Measurements from ENCODE around the gene IRF6. TPM values are rescaled to one million over a fixed set of nuclear protein-coding genes. Genes with fewer than 3 reads are reported as not detected.

The IRF6 gene
- total RNA-seq, 1 experiment from 2014 or later, result 35.2 TPM

GRCh38 chr1:209737118-209737505 lies 68.8 kb downstream of the IRF6 start:
- TF ChIP-seq SRF (IDR thresholded peaks at IDR 0.05; ENCODE audit: low read depth) (no peak), ELF1 (IDR thresholded peaks at IDR 0.05; ENCODE audit: borderline replicate concordance, low read depth) (no peak), POLR2A (IDR thresholded peaks at IDR 0.05; ENCODE audit: borderline replicate concordance, extremely low read depth, insufficient read depth, insufficient read length) (no peak)
- Histone ChIP-seq H3K27ac (ENCODE audit: low read depth, low read length) (no peak overlapping the region), H3K4me2 (ENCODE audit: low read length) (no peak overlapping the region), H3K27me3 (ENCODE audit: insufficient read depth, low read length) (no peaks in the 10 kb centered on the region), H3K9ac (ENCODE audit: low read length) (no peak overlapping the region), H3K4me3 (replicated peaks in 1 of 2; ENCODE audit: low read depth in 1 of 2, low read length in 2 of 2) (no peak overlapping the region), H3K4me1 (ENCODE audit: control insufficient read depth in 1 of 2, insufficient read depth in 2 of 2, low read length in 2 of 2) (no peaks in the 10 kb centered on the region), H3K79me2 (ENCODE audit: insufficient read depth, low read length) (no peaks in the 10 kb centered on the region), H2AFZ (ENCODE audit: low read depth, low read length, poor library complexity, severe bottlenecking) (no peak overlapping the region), H4K20me1 (ENCODE audit: insufficient read depth) (no peaks in the 10 kb centered on the region), H3K9me2 (ENCODE audit: insufficient read depth) (no peaks in the 10 kb centered on the region), H3K36me3 (ENCODE audit: control insufficient read depth in 1 of 2, insufficient read depth in 2 of 2, low read length in 2 of 2) (no peaks in the 10 kb centered on the region), H3K9me3 (ENCODE audit: control insufficient read depth in 1 of 2, insufficient read depth in 1 of 2, low read depth in 1 of 2, low read length in 2 of 2) (no peaks in the 10 kb centered on the region)
- ChIA-PET POLR2A (no interaction called here), RAD21 (ENCODE audit: low non-redundant PET in 1 of 2, low total read pairs in 2 of 2, uncharacterized antibody in 2 of 2, unreplicated experiment in 2 of 2) (no interaction called here), CTCF (interaction anchor here (1.6 to 2.0 kb wide), 2 partner anchors 8 to 11 kb away, joined by 5 to 7 read pairs; no protein-coding TSS in a partner anchor)
- DNase-seq (ENCODE audit: low read depth, low spot score) (no peak), ATAC-seq (no peak)
- intact Hi-C loops (cut with micrococcal nuclease), result no loop called here
- no TSS peak for BruUV-seq (replicated peaks)

- no peak overlapping the region for H3K4me3 ChIP-seq (replicated peaks in 1 of 2; ENCODE audit: low read depth in 1 of 2, low read length in 2 of 2)
- H3K9me3 ChIP-seq (ENCODE audit: control insufficient read depth in 1 of 2, insufficient read depth in 1 of 2, low read depth in 1 of 2, low read length in 2 of 2), result no peaks in the 10 kb centered on the region
- no peak overlapping the region for H3K9ac ChIP-seq (ENCODE audit: low read length)
- ChIA-PET POLR2A (no interaction called here), RAD21 (ENCODE audit: low non-redundant PET in 1 of 2, low total read pairs in 2 of 2, uncharacterized antibody in 2 of 2, unreplicated experiment in 2 of 2) (no interaction called here), CTCF (interaction anchor here (1.6 to 2.0 kb wide), 2 partner anchors 9 to 12 kb away, joined by 5 to 7 read pairs; no protein-coding TSS in a partner anchor)
- H4K20me1 ChIP-seq (ENCODE audit: insufficient read depth), result no peaks in the 10 kb centered on the region
- no TSS peak for BruUV-seq (replicated peaks)
- H3K27ac ChIP-seq (ENCODE audit: low read depth, low read length), result no peak overlapping the region
- H3K36me3 ChIP-seq (ENCODE audit: control insufficient read depth in 1 of 2, insufficient read depth in 2 of 2, low read length in 2 of 2), result no peaks in the 10 kb centered on the region
- no peaks in the 10 kb centered on the region for H3K9me2 ChIP-seq (ENCODE audit: insufficient read depth)
- no peaks in the 10 kb centered on the region for H3K27me3 ChIP-seq (ENCODE audit: insufficient read depth, low read length)
- intact Hi-C loops (cut with micrococcal nuclease), result no loop called here
- no peaks in the 10 kb centered on the region for H3K79me2 ChIP-seq (ENCODE audit: insufficient read depth, low read length)
- no peak for DNase-seq (ENCODE audit: low read depth, low spot score)
- TF ChIP-seq RAD21 (IDR thresholded peaks at IDR 0.05; ENCODE audit: low read depth) (no peak), MAX (IDR thresholded peaks at IDR 0.05) (no peak), ZFX (IDR thresholded peaks at IDR 0.05) (no peak), SRF (IDR thresholded peaks at IDR 0.05; ENCODE audit: low read depth) (no peak), TCF7L2 (IDR thresholded peaks at IDR 0.05; ENCODE audit: borderline replicate concordance, extremely low read depth, insufficient read depth, insufficient read length) (no peak), CBX3 (IDR thresholded peaks at IDR 0.05; ENCODE audit: low read depth) (no peak), POLR2AphosphoS5 (IDR thresholded peaks at IDR 0.05; ENCODE audit: low read depth, low read length) (no peak), SIN3A (IDR thresholded peaks at IDR 0.05; ENCODE audit: low read depth) (no peak)
- no peak overlapping the region for H2AFZ ChIP-seq (ENCODE audit: low read depth, low read length, poor library complexity, severe bottlenecking)
- no peak overlapping the region for H3K4me2 ChIP-seq (ENCODE audit: low read length)
- ATAC-seq, result no peak
- no peaks in the 10 kb centered on the region for H3K4me1 ChIP-seq (ENCODE audit: control insufficient read depth in 1 of 2, insufficient read depth in 2 of 2, low read length in 2 of 2)
These were observed 69.3 kb downstream of the IRF6 start for GRCh38 chr1:209736490-209737117.

Other genes with a start within 250 kb of the IRF6 start
- not detected for gene CAMK1G, start 222.4 kb downstream of the IRF6 start, total RNA-seq (2021; ENCODE audit: unreplicated experiment)
- 70.2 TPM for gene LAMB3, start 153.7 kb downstream of the IRF6 start, total RNA-seq (2021; ENCODE audit: unreplicated experiment)
- gene G0S2, start 130.7 kb downstream of the IRF6 start, total RNA-seq (2021; ENCODE audit: unreplicated experiment), result not detected
- 0.27 TPM for gene HSD11B1, start 101.3 kb downstream of the IRF6 start, total RNA-seq (2021; ENCODE audit: unreplicated experiment)
- gene TRAF3IP3, start 50.1 kb downstream of the IRF6 start, total RNA-seq (2021; ENCODE audit: unreplicated experiment), result 0.34 TPM
- 5.6 TPM for gene C1orf74, start 21.6 kb downstream of the IRF6 start, total RNA-seq (2021; ENCODE audit: unreplicated experiment)
- 12.7 TPM for gene UTP25, start 21.8 kb upstream of the IRF6 start, total RNA-seq (2021; ENCODE audit: unreplicated experiment)
- 0.07 TPM for gene SYT14, start 132.1 kb upstream of the IRF6 start, total RNA-seq (2021; ENCODE audit: unreplicated experiment)